ENCODE results near the gene SPOCK1.

Gene SPOCK1

GRCh38 chr5:137346281-137346680 is 152.8 kb downstream of the SPOCK1 start:
- Histone ChIP-seq H3K27ac (no peak overlapping the region), H3K4me3 (no peak overlapping the region)
- no peak for DNase-seq (ENCODE audit: low spot score)
- TF ChIP-seq CTCF (IDR thresholded peaks at IDR 0.05): no peak

GRCh38 chr5:137345396-137345795 is 153.7 kb downstream of the SPOCK1 start:
- TF ChIP-seq CTCF (IDR thresholded peaks at IDR 0.05): no peak
- DNase-seq (ENCODE audit: low spot score): no peak
- H3K27ac ChIP-seq: no peak overlapping the region
- H3K4me3 ChIP-seq: no peak overlapping the region

GRCh38 chr5:137344723-137345322 is 154.3 kb downstream of the SPOCK1 start:
- no peak for TF ChIP-seq CTCF (IDR thresholded peaks at IDR 0.05)
- Histone ChIP-seq H3K27ac (no peak overlapping the region), H3K4me3 (no peak overlapping the region)
- DNase-seq (ENCODE audit: low spot score): no peak

- TF ChIP-seq CTCF (IDR thresholded peaks at IDR 0.05): no peak
- no peak overlapping the region for H3K27ac ChIP-seq
- no peak for DNase-seq (ENCODE audit: low spot score)
- H3K4me3 ChIP-seq: no peak overlapping the region
These were observed 155.1 kb downstream of the SPOCK1 start for GRCh38 chr5:137344021-137344420.

GRCh38 chr5:137342764-137343163 is 156.4 kb downstream of the SPOCK1 start:
- TF ChIP-seq CTCF (IDR thresholded peaks at IDR 0.05): no peak
- Histone ChIP-seq H3K4me3 (no peak overlapping the region), H3K27ac (no peak overlapping the region)
- DNase-seq (ENCODE audit: low spot score): no peak

- no peak for TF ChIP-seq CTCF (IDR thresholded peaks at IDR 0.05)
- no peak for DNase-seq (ENCODE audit: low spot score)
- no peak overlapping the region for H3K27ac ChIP-seq
- H3K4me3 ChIP-seq: no peak overlapping the region
These were observed 157.3 kb downstream of the SPOCK1 start for GRCh38 chr5:137341831-137342230.

- Histone ChIP-seq H3K27ac (no peak overlapping the region), H3K4me3 (no peak overlapping the region)
- DNase-seq (ENCODE audit: low spot score): no peak
- no peak for TF ChIP-seq CTCF (IDR thresholded peaks at IDR 0.05)
These were observed 158.2 kb downstream of the SPOCK1 start for GRCh38 chr5:137340881-137341280.
